Ishikawa (cell line): ENCODE data around the gene HNRNPA2B1.

Source experiments
- CEBPB ChIP-seq: IDR thresholded peaks from 2 replicates; pipeline ENCODE4 v1.6.1; 2012
- CREB1 ChIP-seq: IDR thresholded peaks from 2 replicates; pipeline ENCODE4 v1.6.1; 2012; ENCODE audit warnings: low read depth
- EGR1 ChIP-seq: IDR thresholded peaks from 2 replicates; pipeline ENCODE4 v1.6.1; 2012
- EP300 ChIP-seq: IDR thresholded peaks from 2 replicates; pipeline ENCODE4 v1.6.1; 2012; ENCODE audit warnings: borderline replicate concordance
- FOXM1 ChIP-seq: IDR thresholded peaks from 2 replicates; pipeline ENCODE4 v1.6.1; 2012; ENCODE audit warnings: low read depth, borderline replicate concordance
- NFIC ChIP-seq: IDR thresholded peaks from 2 replicates; pipeline ENCODE4 v1.6.1; 2012
- RAD21 ChIP-seq: IDR thresholded peaks from 2 replicates; pipeline ENCODE4 v1.6.1; 2012; ENCODE audit warnings: low read depth
- TAF1 ChIP-seq: IDR thresholded peaks from 2 replicates; pipeline ENCODE4 v1.6.1; 2012; ENCODE audit warnings: low read depth, mild to moderate bottlenecking
- TEAD4 ChIP-seq: IDR thresholded peaks from 2 replicates; pipeline ENCODE4 v1.6.1; 2012
- YY1 ChIP-seq: IDR thresholded peaks from 2 replicates; pipeline ENCODE4 v1.6.1; 2012; ENCODE audit warnings: low read depth
- TF ChIP-seq, protein P1 (sequence below): IDR thresholded peaks from 2 replicates; pipeline ENCODE4 v1.6.1; 2012
- TF ChIP-seq, protein P2 (sequence below): IDR thresholded peaks from 2 replicates; pipeline ENCODE4 v1.6.1; 2012
- TF ChIP-seq, protein P3 (sequence below): IDR thresholded peaks from 2 replicates; pipeline ENCODE4 v1.6.1; 2012; ENCODE audit warnings: low read depth, mild to moderate bottlenecking

DNA sequence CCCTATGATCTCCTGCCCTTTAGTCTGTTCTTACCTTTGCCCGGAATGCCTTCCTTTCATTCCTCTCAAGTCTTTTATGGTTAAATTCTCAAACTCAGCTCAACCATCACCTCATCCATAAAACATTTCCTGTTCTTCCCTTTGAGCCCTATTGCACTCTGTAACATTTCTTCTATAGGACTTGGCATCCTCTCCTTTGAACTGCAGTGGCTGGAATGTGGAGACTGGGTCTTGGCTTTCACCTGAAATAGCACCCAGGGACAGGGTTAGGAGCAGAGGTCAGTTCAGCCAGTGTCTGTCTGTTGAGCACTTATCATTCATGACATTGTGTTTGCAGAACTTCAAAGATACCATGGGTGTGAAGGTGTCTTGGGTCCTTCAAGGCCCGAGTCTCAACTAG is 41.3 kb downstream of the HNRNPA2B1 start:
- TF ChIP-seq EP300 = no peak
- TF ChIP-seq NFIC = no peak
- TF ChIP-seq CREB1 = no peak
- TF ChIP-seq, protein P1, sequence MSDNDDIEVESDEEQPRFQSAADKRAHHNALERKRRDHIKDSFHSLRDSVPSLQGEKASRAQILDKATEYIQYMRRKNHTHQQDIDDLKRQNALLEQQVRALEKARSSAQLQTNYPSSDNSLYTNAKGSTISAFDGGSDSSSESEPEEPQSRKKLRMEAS = no peak
- no peak for TF ChIP-seq CEBPB
- no peak for TF ChIP-seq TAF1
- no peak for TF ChIP-seq FOXM1
- no peak for TF ChIP-seq TEAD4
- TF ChIP-seq YY1 = no peak
- TF ChIP-seq, protein P2, sequence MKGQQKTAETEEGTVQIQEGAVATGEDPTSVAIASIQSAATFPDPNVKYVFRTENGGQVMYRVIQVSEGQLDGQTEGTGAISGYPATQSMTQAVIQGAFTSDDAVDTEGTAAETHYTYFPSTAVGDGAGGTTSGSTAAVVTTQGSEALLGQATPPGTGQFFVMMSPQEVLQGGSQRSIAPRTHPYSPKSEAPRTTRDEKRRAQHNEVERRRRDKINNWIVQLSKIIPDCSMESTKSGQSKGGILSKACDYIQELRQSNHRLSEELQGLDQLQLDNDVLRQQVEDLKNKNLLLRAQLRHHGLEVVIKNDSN = no peak
- TF ChIP-seq RAD21 = no peak
- TF ChIP-seq, protein P3, sequence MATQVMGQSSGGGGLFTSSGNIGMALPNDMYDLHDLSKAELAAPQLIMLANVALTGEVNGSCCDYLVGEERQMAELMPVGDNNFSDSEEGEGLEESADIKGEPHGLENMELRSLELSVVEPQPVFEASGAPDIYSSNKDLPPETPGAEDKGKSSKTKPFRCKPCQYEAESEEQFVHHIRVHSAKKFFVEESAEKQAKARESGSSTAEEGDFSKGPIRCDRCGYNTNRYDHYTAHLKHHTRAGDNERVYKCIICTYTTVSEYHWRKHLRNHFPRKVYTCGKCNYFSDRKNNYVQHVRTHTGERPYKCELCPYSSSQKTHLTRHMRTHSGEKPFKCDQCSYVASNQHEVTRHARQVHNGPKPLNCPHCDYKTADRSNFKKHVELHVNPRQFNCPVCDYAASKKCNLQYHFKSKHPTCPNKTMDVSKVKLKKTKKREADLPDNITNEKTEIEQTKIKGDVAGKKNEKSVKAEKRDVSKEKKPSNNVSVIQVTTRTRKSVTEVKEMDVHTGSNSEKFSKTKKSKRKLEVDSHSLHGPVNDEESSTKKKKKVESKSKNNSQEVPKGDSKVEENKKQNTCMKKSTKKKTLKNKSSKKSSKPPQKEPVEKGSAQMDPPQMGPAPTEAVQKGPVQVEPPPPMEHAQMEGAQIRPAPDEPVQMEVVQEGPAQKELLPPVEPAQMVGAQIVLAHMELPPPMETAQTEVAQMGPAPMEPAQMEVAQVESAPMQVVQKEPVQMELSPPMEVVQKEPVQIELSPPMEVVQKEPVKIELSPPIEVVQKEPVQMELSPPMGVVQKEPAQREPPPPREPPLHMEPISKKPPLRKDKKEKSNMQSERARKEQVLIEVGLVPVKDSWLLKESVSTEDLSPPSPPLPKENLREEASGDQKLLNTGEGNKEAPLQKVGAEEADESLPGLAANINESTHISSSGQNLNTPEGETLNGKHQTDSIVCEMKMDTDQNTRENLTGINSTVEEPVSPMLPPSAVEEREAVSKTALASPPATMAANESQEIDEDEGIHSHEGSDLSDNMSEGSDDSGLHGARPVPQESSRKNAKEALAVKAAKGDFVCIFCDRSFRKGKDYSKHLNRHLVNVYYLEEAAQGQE = no peak
- TF ChIP-seq EGR1 = no peak
